IMR-90 (cell line): ENCODE data around the gene SPSB2. TPM values are rescaled to one million over a fixed set of nuclear protein-coding genes. Genes with fewer than 3 reads are reported as not detected.
A peak's percentile ranks its signal among the peaks of the same experiment; 100 is the strongest.

Experiments
- ATAC-seq: fragments of 200-7000 bp; cut with Tn5 transposase; 2 replicates; pipeline ENCODE4 v1.9.1; 2020; ENCODE audit warnings: low read depth, mild to moderate bottlenecking, moderate library complexity
- BruUV-seq: library from RNA; stranded (reverse); fragments of 400-500 nt; replicated peaks from 2 replicates; lab custom pipeline; 2021; lab: Mats Ljungman, UMichigan
- CTCF ChIA-PET: fragments of 300-600 bp; formaldehyde crosslinking; extraction: SDS; loops from one replicate; lab custom pipeline; 2021; ENCODE audit warnings: antibody characterized with exemption; lab: Yijun Ruan, JAX
- POLR2A ChIA-PET: fragments of 300-600 bp; sonication (Branson Sonifier 250); formaldehyde crosslinking; loops from one replicate; lab custom pipeline; 2022; ENCODE audit warnings: antibody characterized with exemption; ENCODE audit not compliant: unreplicated experiment; lab: Charles Lee
- DNase-seq: peaks from one replicate; pipeline ENCODE4 v3.0.0; 2013
- H2AFZ ChIP-seq: replicated peaks from 2 replicates; pipeline ENCODE3; 2013; ENCODE audit warnings: low read length, mild to moderate bottlenecking; ENCODE audit not compliant: poor library complexity
- H2AK5ac ChIP-seq: 2 replicates; pipeline ENCODE4 v1.6.1; 2013; ENCODE audit warnings: low read depth, low read length, inconsistent platforms
- H2AK9ac ChIP-seq: replicated peaks from 2 replicates; pipeline ENCODE3; 2013; ENCODE audit warnings: mild to moderate bottlenecking, low read depth, low read length, moderate library complexity; ENCODE audit not compliant: poor library complexity
- H2BK120ac ChIP-seq: 2 replicates; pipeline ENCODE4 v1.6.1; 2013; ENCODE audit warnings: low read depth, low read length, inconsistent platforms
- H2BK15ac ChIP-seq: 3 replicates; pipeline ENCODE4 v1.6.1; 2013; ENCODE audit warnings: low read depth, low read length, inconsistent platforms
- H2BK20ac ChIP-seq: 2 replicates; pipeline ENCODE4 v1.6.1; 2013; ENCODE audit warnings: low read depth, mild to moderate bottlenecking, inconsistent platforms, low read length, moderate library complexity
- H2BK5ac ChIP-seq: 2 replicates; pipeline ENCODE4 v1.6.1; 2013; ENCODE audit warnings: mild to moderate bottlenecking, low read depth, low read length, inconsistent platforms; ENCODE audit not compliant: poor library complexity, severe bottlenecking
- H3K14ac ChIP-seq: replicated peaks from 2 replicates; pipeline ENCODE4 v1.6.1; 2013; ENCODE audit warnings: low read depth, low read length, inconsistent platforms
- H3K18ac ChIP-seq: 2 replicates; pipeline ENCODE4 v1.6.1; 2013; ENCODE audit warnings: low read depth, low read length, control low read depth
- H3K23ac ChIP-seq: 2 replicates; pipeline ENCODE4 v1.6.1; 2013; ENCODE audit warnings: low read depth, low read length, inconsistent platforms
- H3K27ac ChIP-seq: 2 replicates; pipeline ENCODE4 v1.5.1; 2013; ENCODE audit warnings: mild to moderate bottlenecking, control low read depth, low read length; ENCODE audit not compliant: insufficient read depth
- H3K27me3 ChIP-seq: 2 replicates; pipeline ENCODE4 v1.6.1; 2013; ENCODE audit warnings: low read length; ENCODE audit not compliant: control insufficient read depth, insufficient read depth
- H3K36me3 ChIP-seq: 2 replicates; pipeline ENCODE4 v1.6.1; 2013; ENCODE audit warnings: low read length, mixed read lengths; ENCODE audit not compliant: control insufficient read depth, insufficient read depth
- H3K4ac ChIP-seq: 2 replicates; pipeline ENCODE4 v1.6.1; 2013; ENCODE audit warnings: low read depth, low read length, inconsistent platforms
- H3K4me1 ChIP-seq: 2 replicates; pipeline ENCODE4 v1.6.1; 2013; ENCODE audit warnings: low read length, mixed read lengths; ENCODE audit not compliant: control insufficient read depth, insufficient read depth
- H3K4me2 ChIP-seq: 2 replicates; pipeline ENCODE4 v1.6.1; 2013; ENCODE audit warnings: low read depth, mild to moderate bottlenecking, control low read depth, low read length, moderate library complexity
- H3K4me3 ChIP-seq: 2 replicates; pipeline ENCODE4 v1.5.1; 2013; ENCODE audit warnings: low read depth, mild to moderate bottlenecking, control low read depth, low read length, moderate library complexity; ENCODE audit not compliant: insufficient read depth
- H3K56ac ChIP-seq: 2 replicates; pipeline ENCODE4 v1.6.1; 2013; ENCODE audit warnings: low read length, inconsistent platforms; ENCODE audit not compliant: insufficient read depth; ENCODE audit errors: extremely low read depth
- H3K79me1 ChIP-seq, 2 experiments: 2 replicates each; pipeline ENCODE4 v1.6.1; 2013; ENCODE audit warnings: low read length in 2 of 2, inconsistent platforms in 1 of 2, low read depth in 1 of 2
- H3K9ac ChIP-seq: 2 replicates; pipeline ENCODE4 v1.6.1; 2013; ENCODE audit warnings: low read depth, low read length, control low read depth
- H3K9me1 ChIP-seq: 2 replicates; pipeline ENCODE4 v1.6.1; 2013; ENCODE audit warnings: low read length, inconsistent platforms; ENCODE audit not compliant: insufficient read depth
- H3K9me3 ChIP-seq: 2 replicates; pipeline ENCODE4 v1.6.1; 2013; ENCODE audit warnings: low read length; ENCODE audit not compliant: control insufficient read depth, insufficient read depth
- H4K20me1 ChIP-seq: 2 replicates; pipeline ENCODE4 v1.6.1; 2013; ENCODE audit warnings: low read length, inconsistent platforms; ENCODE audit not compliant: insufficient read depth
- H4K5ac ChIP-seq: 2 replicates; pipeline ENCODE4 v1.6.1; 2013; ENCODE audit warnings: mild to moderate bottlenecking, low read depth, low read length, control low read depth
- H4K8ac ChIP-seq, 2 experiments: 2 replicates each; pipeline ENCODE4 v1.6.1; 2013; ENCODE audit warnings: low read depth in 2 of 2, low read length in 2 of 2, control low read depth in 1 of 2, inconsistent platforms in 1 of 2
- H4K91ac ChIP-seq: 2 replicates; pipeline ENCODE4 v1.6.1; 2013; ENCODE audit warnings: low read depth, low read length, inconsistent platforms; ENCODE audit not compliant: insufficient read depth
- BHLHE40 ChIP-seq: fragments of 150-350 bp; IDR thresholded peaks from 2 replicates; pipeline ENCODE4 v1.6.1; 2016; ENCODE audit warnings: mild to moderate bottlenecking, low read depth, low read length
- CEBPB ChIP-seq: IDR thresholded peaks from 2 replicates; pipeline ENCODE4 v1.6.1; 2012; ENCODE audit warnings: low read depth, low read length, improper control_type of control experiment
- CHD1 ChIP-seq: IDR thresholded peaks from 2 replicates; pipeline ENCODE4 v1.6.1; 2012; ENCODE audit warnings: low read depth, low read length, improper control_type of control experiment
- CTCF ChIP-seq: conservative IDR thresholded peaks from 2 replicates; pipeline ENCODE4 v1.5.1; 2012; ENCODE audit warnings: mild to moderate bottlenecking, low read depth, low read length, improper control_type of control experiment
- MAFK ChIP-seq: IDR thresholded peaks from 2 replicates; pipeline ENCODE4 v1.6.1; 2012; ENCODE audit warnings: low read depth, low read length, improper control_type of control experiment
- MAZ ChIP-seq: IDR thresholded peaks from 2 replicates; pipeline ENCODE4 v1.6.1; 2012; ENCODE audit warnings: low read depth, mild to moderate bottlenecking, low read length, improper control_type of control experiment, moderate library complexity, borderline replicate concordance
- MXI1 ChIP-seq: IDR thresholded peaks from 2 replicates; pipeline ENCODE4 v1.6.1; 2012; ENCODE audit warnings: low read depth, mild to moderate bottlenecking, low read length, moderate library complexity, borderline replicate concordance
- NFE2L2 ChIP-seq: fragments of 150-350 bp; IDR thresholded peaks from 2 replicates; pipeline ENCODE4 v1.6.1; 2016; ENCODE audit warnings: low read depth, mild to moderate bottlenecking, low read length
- POLR2A ChIP-seq: IDR thresholded peaks from 2 replicates; pipeline ENCODE4 v1.6.1; 2012; ENCODE audit warnings: mild to moderate bottlenecking, low read depth, low read length
- RAD21 ChIP-seq: IDR thresholded peaks from 2 replicates; pipeline ENCODE4 v1.6.1; 2012; ENCODE audit warnings: low read length, improper control_type of control experiment
- RCOR1 ChIP-seq: IDR thresholded peaks from 2 replicates; pipeline ENCODE4 v1.6.1; 2012; ENCODE audit warnings: mild to moderate bottlenecking, low read length, improper control_type of control experiment; ENCODE audit not compliant: insufficient replicate concordance
- RFX5 ChIP-seq: IDR thresholded peaks from 2 replicates; pipeline ENCODE4 v1.8.0; 2012; ENCODE audit warnings: low read depth, mild to moderate bottlenecking, low read length, moderate library complexity
- SMC3 ChIP-seq: fragments of 150-350 bp; IDR thresholded peaks from 2 replicates; pipeline ENCODE4 v1.6.1; 2016; ENCODE audit warnings: low read depth, mild to moderate bottlenecking, antibody characterized with exemption, low read length, moderate library complexity
- WGBS, 2 experiments: methylation state at CpG; one replicate each; pipeline versions ENCODE4 v1.1.5 to v1.1.7; 2013; ENCODE audit warnings: missing lambda C conversion rate in 2 of 2; ENCODE audit not compliant: insufficient read length in 1 of 2; ENCODE audit errors: extremely low coverage in 2 of 2; 5-methylcytosine and 5-hydroxymethylcytosine counted together
- dilution Hi-C: fragments of 300-500 bp; cut with HindIII; formaldehyde crosslinking; loops from one replicate; pipeline ENCODE4 v1.14.3; 2018; ENCODE audit warnings: low sequenced_read_pairs; ENCODE audit not compliant: unreplicated experiment
- in situ Hi-C: fragments of 300-500 bp; cut with MboI; formaldehyde crosslinking; loops from 3 replicates; pipeline ENCODE4 v1.14.3; 2019; ENCODE audit warnings: low sequenced_read_pairs, inconsistent platforms, mixed read lengths
- intact Hi-C: fragments of 100-400 bp; cut with micrococcal nuclease; formaldehyde crosslinking; loops from 2 replicates; pipeline ENCODE4 v1.10.0; 2022
- polyA plus RNA-seq, 3 experiments: library from polyadenylated mRNA; depleted of rRNA; stranded (reverse); fragments of >200 nt; gene quantifications; 2 replicates each; pipeline ENCODE4 v1.2.3, GENCODE V29; 2012; ENCODE audit warnings: low replicate concordance in 1 of 3
- total RNA-seq: library from RNA; depleted of rRNA; stranded (reverse); fragments of >200 nt; gene quantifications from 2 replicates; pipeline ENCODE4 v1.2.3, GENCODE V29; 2012
- TF ChIP-seq, protein P1 (sequence below): fragments of 150-350 bp; IDR thresholded peaks from 2 replicates; pipeline ENCODE4 v1.6.1; 2017; ENCODE audit warnings: mild to moderate bottlenecking, antibody characterized with exemption, low read length, low read depth

The SPSB2 gene
- total and polyA plus RNA-seq, 2 of the 4 experiments (the other 2 are of a cell fraction) = 1.3 to 4.1 TPM

DNA sequence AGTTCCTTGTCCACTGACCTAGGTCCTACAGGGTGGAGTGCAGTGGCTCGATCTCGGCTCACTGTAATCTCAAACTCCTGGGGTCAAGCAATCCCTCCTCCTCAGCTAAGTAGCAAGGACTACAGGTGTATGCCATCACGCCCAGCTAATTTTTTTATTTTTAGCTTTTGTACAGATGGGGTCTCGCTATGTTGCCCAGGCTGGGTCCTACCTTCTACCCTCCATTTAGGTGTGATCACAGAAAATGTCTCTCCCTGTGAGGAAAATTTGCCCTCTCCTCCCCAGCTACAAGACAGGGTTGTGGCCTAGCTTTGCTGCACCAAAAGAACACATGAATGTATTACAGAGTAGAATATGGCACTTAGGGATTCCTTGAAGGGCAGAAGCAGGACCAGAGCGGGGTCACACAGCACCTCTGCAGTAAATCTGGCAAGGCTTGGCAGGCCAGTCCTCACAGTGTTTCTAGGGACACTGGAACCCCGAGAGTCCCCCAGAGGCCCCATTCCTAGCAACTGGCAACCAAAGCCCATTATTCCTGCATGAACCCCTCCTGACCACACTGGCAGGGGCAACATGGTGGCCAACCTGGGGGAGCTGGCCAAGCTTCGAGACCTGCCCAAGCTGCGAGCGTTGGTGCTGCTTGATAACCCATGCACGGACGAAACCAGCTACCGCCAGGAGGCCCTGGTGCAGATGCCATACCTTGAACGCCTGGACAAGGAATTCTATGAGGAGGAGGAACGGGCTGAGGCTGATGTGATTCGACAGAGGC lies 39.2 kb upstream of the SPSB2 start:
- peak overlapping the region; percentile 33; the same call in 1 of the 2 replicates for H2AK5ac ChIP-seq
- ATAC-seq = no peak
- H2BK120ac ChIP-seq = no peak overlapping the region
- dilution Hi-C loops (no loop called here), intact Hi-C loops (no loop called here), in situ Hi-C loops (no loop called here)
- CTCF ChIA-PET = interaction anchor here (0.6 to 1.1 kb wide), 2 partner anchors 9 to 103 kb away, joined by 3 to 4 read pairs; no protein-coding TSS in a partner anchor
- H2AFZ ChIP-seq = no peak overlapping the region
- no peak overlapping the region for H3K56ac ChIP-seq
- WGBS, 2 experiments = 93% methylated on average over 11 of the region's 15 CpGs; no CpG with 5 or more reads in 1 of the 2 experiments
- peaks cover 5% of the 10 kb centered on the region; the same call in 1 of the 2 replicates for H3K9me1 ChIP-seq
- no peak overlapping the region for H3K9ac ChIP-seq
- no peak overlapping the region for H3K23ac ChIP-seq
- no peak overlapping the region for H3K4me3 ChIP-seq
- no peaks in the 10 kb centered on the region for H3K9me3 ChIP-seq
- no peak overlapping the region for H3K4me2 ChIP-seq
- no peaks in the 10 kb centered on the region for H3K27me3 ChIP-seq
- no TSS peak for BruUV-seq
- no peak overlapping the region for H2BK5ac ChIP-seq
- no peak overlapping the region for H3K4ac ChIP-seq
- no peak overlapping the region for H3K14ac ChIP-seq
- no peak overlapping the region for H3K27ac ChIP-seq
- H4K8ac ChIP-seq = no peak overlapping the region
- no peak for DNase-seq
- H2BK20ac ChIP-seq = no peak overlapping the region
- H3K4me1 ChIP-seq = peaks cover 23% of the 10 kb centered on the region
- no peak overlapping the region for H4K5ac ChIP-seq
- POLR2A ChIA-PET = no interaction called here
- no peak overlapping the region for H4K91ac ChIP-seq
- no peak overlapping the region for H2AK9ac ChIP-seq
- H3K36me3 ChIP-seq = peaks cover 13% of the 10 kb centered on the region
- H4K20me1 ChIP-seq = 0 out of 2 replicates have a peak, but pooled peaks cover 6% of the 10 kb centered on the region
- H3K18ac ChIP-seq = no peak overlapping the region
- TF ChIP-seq MXI1 (no peak), POLR2A (no peak), CEBPB (no peak), MAFK (no peak), CTCF (no peak), RCOR1 (no peak), BHLHE40 (no peak), CHD1 (no peak), RFX5 (no peak), SMC3 (no peak), RAD21 (no peak), MAZ (no peak), NFE2L2 (no peak)
- TF ChIP-seq, protein P1, sequence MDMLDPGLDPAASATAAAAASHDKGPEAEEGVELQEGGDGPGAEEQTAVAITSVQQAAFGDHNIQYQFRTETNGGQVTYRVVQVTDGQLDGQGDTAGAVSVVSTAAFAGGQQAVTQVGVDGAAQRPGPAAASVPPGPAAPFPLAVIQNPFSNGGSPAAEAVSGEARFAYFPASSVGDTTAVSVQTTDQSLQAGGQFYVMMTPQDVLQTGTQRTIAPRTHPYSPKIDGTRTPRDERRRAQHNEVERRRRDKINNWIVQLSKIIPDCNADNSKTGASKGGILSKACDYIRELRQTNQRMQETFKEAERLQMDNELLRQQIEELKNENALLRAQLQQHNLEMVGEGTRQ = no peak
- no peak overlapping the region for H2BK15ac ChIP-seq
- peaks cover 27 to 34% of the 10 kb centered on the region in 2 experiments for H3K79me1 ChIP-seq
